H9 (cell line): Measurements from ENCODE around the gene PPP1R13B. TPM values are rescaled to one million over a fixed set of nuclear protein-coding genes. Genes with fewer than 3 reads are reported as not detected.

Experiments
- DNase-seq: peaks from one replicate; pipeline ENCODE4 v3.0.0-alpha.2; 2017
- H2AFZ ChIP-seq: one replicate; pipeline ENCODE4 v1.6.1; 2013; ENCODE audit warnings: mild to moderate bottlenecking, low read length, control low read depth, moderate library complexity
- H2AK5ac ChIP-seq: 2 replicates; pipeline ENCODE4 v1.6.1; 2013; ENCODE audit warnings: low read length, control low read depth, mixed read lengths; ENCODE audit not compliant: insufficient read length
- H2BK120ac ChIP-seq: one replicate; pipeline ENCODE4 v1.6.1; 2013; ENCODE audit warnings: low read depth, mild to moderate bottlenecking, low read length, control low read depth, inconsistent platforms; ENCODE audit not compliant: poor library complexity, severe bottlenecking
- H2BK12ac ChIP-seq: 2 replicates; pipeline ENCODE4 v1.6.1; 2013; ENCODE audit warnings: low read length, control low read depth, mixed read lengths, low read depth; ENCODE audit not compliant: insufficient read length
- H2BK15ac ChIP-seq: 2 replicates; pipeline ENCODE4 v1.6.1; 2013; ENCODE audit warnings: low read depth, low read length, control low read depth
- H2BK20ac ChIP-seq: one replicate; pipeline ENCODE4 v1.6.1; 2013; ENCODE audit warnings: low read depth, mild to moderate bottlenecking, low read length, control low read depth, inconsistent platforms; ENCODE audit not compliant: poor library complexity, severe bottlenecking
- H2BK5ac ChIP-seq: 2 replicates; pipeline ENCODE4 v1.6.1; 2013; ENCODE audit warnings: low read length, control low read depth, mixed read lengths; ENCODE audit not compliant: insufficient read length
- H3K14ac ChIP-seq: 2 replicates; pipeline ENCODE4 v1.6.1; 2013; ENCODE audit warnings: low read length, control low read depth; ENCODE audit not compliant: insufficient read depth
- H3K18ac ChIP-seq: 2 replicates; pipeline ENCODE4 v1.6.1; 2013; ENCODE audit warnings: low read depth, mild to moderate bottlenecking, mixed read lengths, low read length, control low read depth; ENCODE audit not compliant: insufficient read length
- H3K23ac ChIP-seq: 2 replicates; pipeline ENCODE4 v1.6.1; 2013; ENCODE audit warnings: low read length, control low read depth, mixed read lengths, low read depth; ENCODE audit not compliant: insufficient read length
- H3K23me2 ChIP-seq: 2 replicates; pipeline ENCODE4 v1.6.1; 2013; ENCODE audit warnings: low read depth, mild to moderate bottlenecking, mixed read lengths, low read length, control low read depth; ENCODE audit not compliant: insufficient read length, poor library complexity, severe bottlenecking
- H3K27ac ChIP-seq: 2 replicates; pipeline ENCODE4 v1.5.1; 2013; ENCODE audit warnings: low read length, control low read depth, mixed read lengths, low read depth; ENCODE audit not compliant: insufficient read length
- H3K27me3 ChIP-seq: 2 replicates; pipeline ENCODE4 v1.6.1; 2013; ENCODE audit warnings: low read length, control low read depth, inconsistent platforms; ENCODE audit not compliant: insufficient read depth
- H3K4ac ChIP-seq: 2 replicates; pipeline ENCODE4 v1.6.1; 2013; ENCODE audit warnings: low read depth, mild to moderate bottlenecking, control low read depth, inconsistent platforms, low read length, moderate library complexity
- H3K4me1 ChIP-seq: 2 replicates; pipeline ENCODE4 v1.6.1; 2013; ENCODE audit warnings: low read length, control low read depth, inconsistent platforms; ENCODE audit not compliant: insufficient read depth
- H3K4me2 ChIP-seq: 2 replicates; pipeline ENCODE4 v1.6.1; 2013; ENCODE audit warnings: low read length, control low read depth, mixed read lengths; ENCODE audit not compliant: insufficient read length, insufficient read depth
- H3K56ac ChIP-seq: 2 replicates; pipeline ENCODE4 v1.6.1; 2013; ENCODE audit warnings: low read depth, mild to moderate bottlenecking, mixed read lengths, low read length, control low read depth; ENCODE audit not compliant: insufficient read length
- H3K79me1 ChIP-seq: 2 replicates; pipeline ENCODE4 v1.6.1; 2013; ENCODE audit warnings: low read depth, mild to moderate bottlenecking, moderate library complexity, low read length, control low read depth, inconsistent platforms; ENCODE audit not compliant: insufficient read depth, poor library complexity, severe bottlenecking
- H3K79me2 ChIP-seq: 2 replicates; pipeline ENCODE4 v1.6.1; 2013; ENCODE audit warnings: low read length, control low read depth, inconsistent platforms; ENCODE audit not compliant: insufficient read depth
- H3K9ac ChIP-seq: 2 replicates; pipeline ENCODE4 v1.6.1; 2013; ENCODE audit warnings: low read length, control low read depth, mixed read lengths; ENCODE audit not compliant: insufficient read length; ENCODE audit errors: extremely low read depth
- H3K9me3 ChIP-seq: one replicate; pipeline ENCODE4 v1.6.1; 2013; ENCODE audit warnings: low read depth, low read length, inconsistent platforms; ENCODE audit not compliant: control insufficient read depth
- H3T11ph ChIP-seq: one replicate; pipeline ENCODE4 v1.6.1; 2013; ENCODE audit warnings: mild to moderate bottlenecking, low read length, control low read depth, inconsistent platforms
- H4K20me1 ChIP-seq: one replicate; pipeline ENCODE4 v1.6.1; 2013; ENCODE audit not compliant: control insufficient read depth, insufficient read length, insufficient read depth
- H4K5ac ChIP-seq: 2 replicates; pipeline ENCODE4 v1.6.1; 2013; ENCODE audit warnings: low read depth, mild to moderate bottlenecking, mixed read lengths, low read length, control low read depth; ENCODE audit not compliant: insufficient read length
- H4K8ac ChIP-seq: replicated peaks from 2 replicates; pipeline ENCODE4 v1.6.1; 2013; ENCODE audit warnings: low read length, control low read depth, mixed read lengths, low read depth; ENCODE audit not compliant: insufficient read length
- H4K91ac ChIP-seq: 2 replicates; pipeline ENCODE4 v1.6.1; 2013; ENCODE audit warnings: low read depth, mild to moderate bottlenecking, moderate library complexity, mixed read lengths, low read length, control low read depth; ENCODE audit not compliant: insufficient read length
- H3K27ac Mint-ChIP-seq, 3 experiments: 2 replicates in 2 of 3; 3 replicates in 1 of 3; pipeline ENCODE4 v1.8.0; 2020 to 2021; ENCODE audit warnings: mixed read lengths in 3 of 3, mild to moderate bottlenecking in 1 of 3, moderate library complexity in 1 of 3
- H3K27me3 Mint-ChIP-seq: 2 replicates; pipeline ENCODE4 v1.8.0; 2021; ENCODE audit warnings: low read depth, mild to moderate bottlenecking, moderate library complexity, mixed read lengths
- H3K36me3 Mint-ChIP-seq, 3 experiments: 2 replicates in 2 of 3; 3 replicates in 1 of 3; pipeline ENCODE4 v1.8.0; 2020 to 2021; ENCODE audit warnings: low read depth in 3 of 3, mixed read lengths in 3 of 3; ENCODE audit not compliant: insufficient read depth in 1 of 3
- H3K4me1 Mint-ChIP-seq, 2 experiments: 2 replicates each; pipeline ENCODE4 v1.8.0; 2020; ENCODE audit warnings: mixed read lengths in 2 of 2
- H3K4me3 Mint-ChIP-seq, 2 experiments: 2 replicates in 1 of 2; 3 replicates in 1 of 2; pipeline ENCODE4 v1.8.0; 2020 to 2021; ENCODE audit warnings: mild to moderate bottlenecking in 2 of 2, mixed read lengths in 2 of 2, moderate library complexity in 1 of 2
- H3K9me3 Mint-ChIP-seq, 2 experiments: 2 replicates in 1 of 2; 3 replicates in 1 of 2; pipeline ENCODE4 v1.8.0; 2020; ENCODE audit warnings: mild to moderate bottlenecking in 2 of 2, mixed read lengths in 2 of 2, moderate library complexity in 1 of 2
- WGBS: extraction: QIAGEN DNeasy Blood & Tissue Kit; methylation state at CpG from one replicate; pipeline ENCODE4 v1.1.7; 2013; ENCODE audit warnings: missing lambda C conversion rate, low lambda C conversion rate, mixed read lengths; ENCODE audit not compliant: insufficient read length; ENCODE audit errors: extremely low coverage; 5-methylcytosine and 5-hydroxymethylcytosine counted together
- total RNA-seq: library from RNA; stranded (reverse); gene quantifications from 2 replicates; pipeline ENCODE4 v1.2.1, GENCODE V29; 2021
- TF ChIP-seq, protein P1 (sequence below): fragments of 200-600 bp; sonication (generic); conservative IDR thresholded peaks from 3 replicates; pipeline ENCODE4 v1.8.0; 2021; ENCODE audit warnings: antibody characterized with exemption, mild to moderate bottlenecking

Gene PPP1R13B
- total RNA-seq, 1 experiment from 2014 or later = 6.0 TPM

- H2BK15ac ChIP-seq = no peak overlapping the region
- H4K91ac ChIP-seq = no peak overlapping the region
- H3K18ac ChIP-seq = no peak overlapping the region
- Mint-ChIP-seq H3K36me3 (peaks cover 0 to 5% (median 4%) of the 10 kb centered on the region in 3 experiments; a peak in 6 of 7 replicates), H3K27me3 (no peaks in the 10 kb centered on the region), H3K4me1 (peaks cover 9 to 13% of the 10 kb centered on the region in 2 experiments), H3K9me3 (no peaks in the 10 kb centered on the region), H3K4me3 (no peak overlapping the region), H3K27ac (no peak overlapping the region)
- WGBS = no CpG with 5 or more reads among the region's 5 CpGs
- no peak overlapping the region for H3K4me2 ChIP-seq
- H3T11ph ChIP-seq = no peak overlapping the region
- H3K14ac ChIP-seq = no peak overlapping the region
- H4K8ac ChIP-seq = no peak overlapping the region
- no peaks in the 10 kb centered on the region; the same call in 1 of the 2 replicates for H3K27me3 ChIP-seq
- no peaks in the 10 kb centered on the region for H3K23me2 ChIP-seq
- TF ChIP-seq, protein P1, sequence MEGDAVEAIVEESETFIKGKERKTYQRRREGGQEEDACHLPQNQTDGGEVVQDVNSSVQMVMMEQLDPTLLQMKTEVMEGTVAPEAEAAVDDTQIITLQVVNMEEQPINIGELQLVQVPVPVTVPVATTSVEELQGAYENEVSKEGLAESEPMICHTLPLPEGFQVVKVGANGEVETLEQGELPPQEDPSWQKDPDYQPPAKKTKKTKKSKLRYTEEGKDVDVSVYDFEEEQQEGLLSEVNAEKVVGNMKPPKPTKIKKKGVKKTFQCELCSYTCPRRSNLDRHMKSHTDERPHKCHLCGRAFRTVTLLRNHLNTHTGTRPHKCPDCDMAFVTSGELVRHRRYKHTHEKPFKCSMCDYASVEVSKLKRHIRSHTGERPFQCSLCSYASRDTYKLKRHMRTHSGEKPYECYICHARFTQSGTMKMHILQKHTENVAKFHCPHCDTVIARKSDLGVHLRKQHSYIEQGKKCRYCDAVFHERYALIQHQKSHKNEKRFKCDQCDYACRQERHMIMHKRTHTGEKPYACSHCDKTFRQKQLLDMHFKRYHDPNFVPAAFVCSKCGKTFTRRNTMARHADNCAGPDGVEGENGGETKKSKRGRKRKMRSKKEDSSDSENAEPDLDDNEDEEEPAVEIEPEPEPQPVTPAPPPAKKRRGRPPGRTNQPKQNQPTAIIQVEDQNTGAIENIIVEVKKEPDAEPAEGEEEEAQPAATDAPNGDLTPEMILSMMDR = no peak
- H4K5ac ChIP-seq = no peak overlapping the region
- DNase-seq = no peak
- no peaks in the 10 kb centered on the region for H4K20me1 ChIP-seq
- no peak overlapping the region for H3K9ac ChIP-seq
- H3K23ac ChIP-seq = no peak overlapping the region
- no peak overlapping the region for H2BK12ac ChIP-seq
- H2AFZ ChIP-seq = no peak overlapping the region
- no peaks in the 10 kb centered on the region for H3K79me2 ChIP-seq
- no peak overlapping the region for H2BK5ac ChIP-seq
- no peak overlapping the region for H3K4ac ChIP-seq
- H3K4me1 ChIP-seq = peaks cover 6% of the 10 kb centered on the region; the same call in 1 of the 2 replicates
- H2BK20ac ChIP-seq = no peak overlapping the region
- no peak overlapping the region for H3K27ac ChIP-seq
- no peaks in the 10 kb centered on the region for H3K9me3 ChIP-seq
- no peaks in the 10 kb centered on the region for H3K79me1 ChIP-seq
- H2AK5ac ChIP-seq = no peak overlapping the region
- H2BK120ac ChIP-seq = no peak overlapping the region
- no peak overlapping the region for H3K56ac ChIP-seq
These were observed 102.0 kb downstream of the PPP1R13B start for GRCh38 chr14:103745424-103745823.
